Activated T-helper 2 cell treated with anti-CD3 and anti-CD28 coated beads, Interferon-gamma antibody, Interleukin-2, Interleukin-4, amounts not matched to agents 10 μg/mL and 5 μg/mL and 100 μg/mL, durations not matched to agents 14 hours and 24 hours and 36 hours (primary cell): Measurements from ENCODE around the gene DEPDC5. TPM values are rescaled to one million over a fixed set of nuclear protein-coding genes. Genes with fewer than 3 reads are reported as not detected.

Experiments used
- total RNA-seq: library from RNA; stranded (reverse); gene quantifications from 2 replicates; pipeline ENCODE4 v1.2.3, GENCODE V29; 2022

Gene DEPDC5
- total RNA-seq, 1 donor from 2014 or later: 33.2 TPM

Other genes with a start within 250 kb of the DEPDC5 start
- gene PISD, start 91.8 kb upstream of the DEPDC5 start, total RNA-seq: 44.3 and 44.9 TPM in 2 replicates
- gene PRR14L, start 3.9 kb upstream of the DEPDC5 start, total RNA-seq: 54.2 and 58.0 TPM in 2 replicates
- 150 TPM in 2 replicates for gene YWHAH, start 190.5 kb downstream of the DEPDC5 start, total RNA-seq